Hippocampal formation (tissue), 2 donors: ENCODE measurements around the gene PRRX2.
"Not testable (repeated sequence)": the region's sequence is repeated elsewhere in the genome, so short reads cannot be mapped to it uniquely, and the experiment has no call there.

ENCODE experiments used
- DNase-seq, 2 donors: peaks; one replicate each; lab custom pipeline; 2025; lab: John Stamatoyannopoulos, UW

Gene PRRX2

GRCh38 chr9:129760784-129761183 is 95.3 kb downstream of the PRRX2 start:
- not testable (repeated sequence) for DNase-seq

GRCh38 chr9:129761293-129761900 is 96.0 kb downstream of the PRRX2 start:
- DNase-seq: no peak

GRCh38 chr9:129761901-129762369 is 96.5 kb downstream of the PRRX2 start:
- no peak for DNase-seq

GRCh38 chr9:129762370-129762984 is 97.0 kb downstream of the PRRX2 start:
- not testable (repeated sequence) for DNase-seq

- no peak for DNase-seq
These were observed 97.8 kb downstream of the PRRX2 start for GRCh38 chr9:129762985-129763926.

GRCh38 chr9:129765764-129766317 is 100.4 kb downstream of the PRRX2 start:
- DNase-seq: no peak

- DNase-seq: no peak
These were observed 103.0 kb downstream of the PRRX2 start for GRCh38 chr9:129768486-129768885.

- DNase-seq: no peak
These were observed 104.2 kb downstream of the PRRX2 start for GRCh38 chr9:129769669-129770068.

- DNase-seq: no peak
These were observed 105.3 kb downstream of the PRRX2 start for GRCh38 chr9:129770741-129771140.
